Measurements from ENCODE around the gene EPHB3.

EPHB3 gene

DNA sequence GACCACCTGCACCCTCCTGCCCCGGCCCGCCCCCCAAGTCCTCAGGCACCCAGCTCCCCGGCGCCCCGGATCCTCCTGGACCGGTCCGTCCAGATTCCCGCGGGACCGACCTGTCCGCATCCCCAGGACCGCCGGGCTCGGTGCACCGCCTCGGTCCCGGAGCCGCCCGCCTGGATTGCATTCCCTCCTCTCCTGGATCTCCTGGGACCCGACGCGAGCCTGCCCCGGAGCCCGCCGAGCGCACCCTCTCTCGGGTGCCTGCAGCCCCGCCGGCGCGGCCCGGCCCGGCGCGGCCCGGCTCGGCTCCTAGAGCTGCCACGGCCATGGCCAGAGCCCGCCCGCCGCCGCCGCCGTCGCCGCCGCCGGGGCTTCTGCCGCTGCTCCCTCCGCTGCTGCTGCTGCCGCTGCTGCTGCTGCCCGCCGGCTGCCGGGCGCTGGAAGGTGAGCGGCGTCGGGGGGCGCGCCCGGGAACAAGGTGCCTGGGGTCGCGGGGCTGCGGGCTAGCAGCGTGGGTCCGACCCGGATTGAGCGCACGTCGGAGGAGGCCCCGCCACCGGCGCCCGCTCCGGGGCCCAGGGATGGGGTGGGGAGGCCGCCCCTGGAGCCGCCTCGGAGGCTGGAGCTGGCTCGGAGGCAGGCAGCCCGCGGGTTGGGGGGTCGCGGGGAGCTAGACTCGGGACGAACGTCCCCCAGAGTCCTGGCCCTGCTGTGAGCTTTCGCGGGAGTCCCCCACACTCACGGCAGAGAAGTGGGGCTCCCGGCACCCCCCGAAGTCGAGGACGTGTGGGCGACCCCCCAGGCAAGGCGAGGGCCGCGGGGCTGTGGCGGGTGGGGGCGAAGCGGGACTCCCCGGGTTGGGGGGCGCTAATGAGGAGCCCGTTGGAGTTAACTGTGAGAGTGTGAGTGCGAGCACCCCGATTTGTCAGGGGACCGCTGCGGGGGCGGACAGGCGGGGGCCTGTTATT lies 610 bp downstream of the EPHB3 start:
- ChIA-PET POLR2A (ENCODE audit: low non-redundant PET) (interaction anchor here (0.7 to 1.9 kb wide), 6 partner anchors 150 to 250 kb away, joined by 3 to 8 read pairs (median 4); partner anchors contain the start of gene VPS8), CTCF (interaction anchor here (0.5 to 2.0 kb wide), 38 partner anchors 11 to 693 kb away, joined by 3 to 24 read pairs (median 4); partner anchors contain the start of gene MAGEF1)
- peak overlapping the region; percentile 97 for H3K27ac ChIP-seq
- peak; percentile 39 for DNase-seq (ENCODE audit: low spot score)
- TF ChIP-seq, protein P1, sequence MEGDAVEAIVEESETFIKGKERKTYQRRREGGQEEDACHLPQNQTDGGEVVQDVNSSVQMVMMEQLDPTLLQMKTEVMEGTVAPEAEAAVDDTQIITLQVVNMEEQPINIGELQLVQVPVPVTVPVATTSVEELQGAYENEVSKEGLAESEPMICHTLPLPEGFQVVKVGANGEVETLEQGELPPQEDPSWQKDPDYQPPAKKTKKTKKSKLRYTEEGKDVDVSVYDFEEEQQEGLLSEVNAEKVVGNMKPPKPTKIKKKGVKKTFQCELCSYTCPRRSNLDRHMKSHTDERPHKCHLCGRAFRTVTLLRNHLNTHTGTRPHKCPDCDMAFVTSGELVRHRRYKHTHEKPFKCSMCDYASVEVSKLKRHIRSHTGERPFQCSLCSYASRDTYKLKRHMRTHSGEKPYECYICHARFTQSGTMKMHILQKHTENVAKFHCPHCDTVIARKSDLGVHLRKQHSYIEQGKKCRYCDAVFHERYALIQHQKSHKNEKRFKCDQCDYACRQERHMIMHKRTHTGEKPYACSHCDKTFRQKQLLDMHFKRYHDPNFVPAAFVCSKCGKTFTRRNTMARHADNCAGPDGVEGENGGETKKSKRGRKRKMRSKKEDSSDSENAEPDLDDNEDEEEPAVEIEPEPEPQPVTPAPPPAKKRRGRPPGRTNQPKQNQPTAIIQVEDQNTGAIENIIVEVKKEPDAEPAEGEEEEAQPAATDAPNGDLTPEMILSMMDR (conservative IDR thresholded peaks at IDR 0.05; ENCODE audit: low read depth): no peak

GRCh38 chr3:184562878-184563560 lies 1.4 kb downstream of the EPHB3 start:
- peak overlapping the region; percentile 97 for H3K27ac ChIP-seq
- TF ChIP-seq, protein P1 (conservative IDR thresholded peaks at IDR 0.05; ENCODE audit: low read depth): no peak
- DNase-seq (ENCODE audit: low spot score): no peak
- POLR2A ChIA-PET (ENCODE audit: low non-redundant PET): interaction anchor here (0.8 to 1.9 kb wide), 2 partner anchors 164 to 203 kb away, joined by 6 to 8 read pairs; no protein-coding TSS in a partner anchor
- CTCF ChIA-PET: interaction anchor here (0.6 to 1.2 kb wide), 4 partner anchors 94 to 478 kb away, joined by 3 to 4 read pairs (median 4); no protein-coding TSS in a partner anchor

GRCh38 chr3:184563561-184563925 lies 2.0 kb downstream of the EPHB3 start:
- DNase-seq (ENCODE audit: low spot score): no peak
- ChIA-PET CTCF (interaction anchor here (0.6 kb wide), 1 partner anchor 146 kb away, joined by 3 read pairs; no protein-coding TSS in a partner anchor), POLR2A (ENCODE audit: low non-redundant PET) (interaction anchor here (0.7 kb wide), 1 partner anchor 155 kb away, joined by 13 read pairs; no protein-coding TSS in a partner anchor)
- peak overlapping the region; percentile 97 for H3K27ac ChIP-seq
- TF ChIP-seq, protein P1 (conservative IDR thresholded peaks at IDR 0.05; ENCODE audit: low read depth): no peak

- POLR2A ChIA-PET (ENCODE audit: low non-redundant PET): interaction anchor here (0.7 kb wide), 1 partner anchor 155 kb away, joined by 13 read pairs; no protein-coding TSS in a partner anchor
- H3K27ac ChIP-seq: peak overlapping the region; percentile 97
- TF ChIP-seq, protein P1 (conservative IDR thresholded peaks at IDR 0.05; ENCODE audit: low read depth): no peak
- CTCF ChIA-PET: interaction anchor here (0.6 to 2.0 kb wide), 3 partner anchors 146 to 1393 kb away, joined by 3 to 6 read pairs (median 3); no protein-coding TSS in a partner anchor
- DNase-seq (ENCODE audit: low spot score): no peak
Measured at GRCh38 chr3:184563941-184564684, 2.5 kb downstream of the EPHB3 start.

GRCh38 chr3:184564685-184565385 lies 3.2 kb downstream of the EPHB3 start:
- CTCF ChIA-PET: interaction anchor here (0.6 to 2.0 kb wide), 3 partner anchors 162 to 213 kb away, joined by 3 to 9 read pairs (median 6); no protein-coding TSS in a partner anchor
- DNase-seq (ENCODE audit: low spot score): no peak
- H3K27ac ChIP-seq: peak overlapping the region; percentile 97
- TF ChIP-seq, protein P1 (conservative IDR thresholded peaks at IDR 0.05; ENCODE audit: low read depth): no peak
- POLR2A ChIA-PET (ENCODE audit: low non-redundant PET): interaction anchor here (1.1 kb wide), 1 partner anchor 201 kb away, joined by 6 read pairs; no protein-coding TSS in a partner anchor

All from RWPE1 (cell line).